Stomach (tissue), 19 donors: ENCODE data around the gene FKBP9. TPM values are rescaled to one million over a fixed set of nuclear protein-coding genes. Genes with fewer than 3 reads are reported as not detected.

ENCODE experiments used
- DNase-seq, 2 donors: peaks; one replicate each; pipeline versions ENCODE4 v3.0.0 to v3.0.0-alpha.2; 2013 to 2019
- H3K27ac ChIP-seq, 5 donors: fragments of 200-600 bp in 4 of 5; sonication (generic) in 4 of 5; one replicate each; pipeline ENCODE4 v1.5.1; 2013 to 2019; ENCODE audit warnings: mild to moderate bottlenecking in 1 of 5, moderate library complexity in 1 of 5
- H3K27me3 ChIP-seq, 3 donors: fragments of 200-600 bp; sonication (generic); one replicate each; pipeline ENCODE4 v1.5.1; 2017 to 2019; ENCODE audit warnings: mixed run types in 1 of 3
- H3K36me3 ChIP-seq, 4 donors: fragments of 200-600 bp; sonication (generic); 1 replicate in 3 of 4; 2 replicates in 1 of 4; pipeline ENCODE4 v1.5.1; 2016 to 2019
- H3K4me1 ChIP-seq, 4 donors: fragments of 200-600 bp; sonication (generic); one replicate each; pipeline ENCODE4 v1.5.1; 2016 to 2019
- H3K4me3 ChIP-seq, 4 donors: fragments of 200-600 bp; sonication (generic) in 3 of 4; one replicate each; pipeline ENCODE4 v1.5.1; 2016 to 2019; ENCODE audit warnings: mild to moderate bottlenecking in 1 of 4
- H3K9me3 ChIP-seq, 4 donors: fragments of 200-600 bp; sonication (generic); one replicate each; pipeline ENCODE4 v1.5.1; 2016 to 2019
- CTCF ChIP-seq, 7 experiments: fragments of 450-650 bp in 4 of 7; fragments of 200-600 bp in 3 of 7; sonication (generic) in 3 of 7; IDR thresholded peaks; one replicate each; pipeline ENCODE4 v1.5.1; 2016 to 2019; ENCODE audit warnings: antibody characterized with exemption in 7 of 7, control low read depth in 2 of 7, mild to moderate bottlenecking in 1 of 7
- EP300 ChIP-seq: sonication (generic); formaldehyde crosslinking; IDR thresholded peaks from one replicate; pipeline ENCODE4 v1.6.1; 2017; ENCODE audit warnings: antibody characterized with exemption
- POLR2A ChIP-seq, 4 donors: fragments of 450-650 bp; IDR thresholded peaks; one replicate each; pipeline ENCODE4 v1.6.1; 2016; ENCODE audit warnings: antibody characterized with exemption in 4 of 4, control low read depth in 2 of 4, mild to moderate bottlenecking in 1 of 4, moderate library complexity in 1 of 4
- POLR2AphosphoS5 ChIP-seq, 3 donors: sonication (generic); formaldehyde crosslinking; IDR thresholded peaks; one replicate each; pipeline ENCODE4 v1.6.1; 2016; ENCODE audit warnings: antibody characterized with exemption in 3 of 3
- WGBS, 5 donors: extraction: QIAGEN DNeasy Blood & Tissue Kit in 3 of 5; methylation state at CpG; one replicate each; pipeline versions ENCODE4 v1.1.5 to v1.1.7; 2013 to 2018; 5-methylcytosine and 5-hydroxymethylcytosine counted together
- intact Hi-C: fragments of 100-400 bp; cut with DNase I; formaldehyde crosslinking; loops from one replicate; pipeline ENCODE4 v1.15.1; 2023; ENCODE audit warnings: low total_unique reads
- long read RNA-seq, 10 donors: transcript quantifications; one replicate each; lab custom pipeline, GENCODE V29; 2026
- polyA plus RNA-seq, 3 donors: library from polyadenylated mRNA; stranded (reverse); fragments of 200-250 nt; gene quantifications; one replicate each; pipeline ENCODE4 v1.2.3, GENCODE V29; 2013
- total RNA-seq, 5 donors: library from RNA; depleted of rRNA; stranded (reverse); fragments of >200 nt; gene quantifications; one replicate each; pipeline versions ENCODE4 v1.1.0 to v1.2.3, GENCODE V29; 2014 to 2016
- donor health status: healthy with polysubstance abuse.
- donor health status: Bipolar disorder and iron deficiency.
- donor health status: healthy.

FKBP9 gene
- total RNA-seq (100 to 1,000 TPM; 120 to 869 (median 168) TPM), polyA plus RNA-seq (10 to 100 TPM; 11.3 to 22.8 (median 18.2) TPM)
- long read RNA-seq, donor 1, transcript FKBP9-201 (10 exons, 3,462 nt) = major isoform, 5 of 86 reads
- long read RNA-seq, donor 1, partial matches to known transcripts = 81 of 86 reads
- long read RNA-seq, donor 1, other reads (novel, unspliced or antisense) = 0 of 86 reads
- long read RNA-seq, donor 2, transcript FKBP9-201 (10 exons, 3,462 nt) = major isoform, 18 of 37 reads
- long read RNA-seq, donor 2, partial matches to known transcripts = 16 of 37 reads
- long read RNA-seq, donor 2, other reads (novel, unspliced or antisense) = 0 of 37 reads
- long read RNA-seq, donor 3, transcript FKBP9-201 (10 exons, 3,462 nt) = major isoform, 11 of 11 reads
- long read RNA-seq, donor 3, partial matches to known transcripts = 0 of 11 reads
- long read RNA-seq, donor 3, other reads (novel, unspliced or antisense) = 0 of 11 reads
- long read RNA-seq, donor 4, partial matches to known transcripts = 0 of 3 reads
- long read RNA-seq, donor 4, other reads (novel, unspliced or antisense) = 0 of 3 reads
- long read RNA-seq, donor 5, transcript FKBP9-201 (10 exons, 3,462 nt) = major isoform, 39 of 51 reads
- long read RNA-seq, donor 5, partial matches to known transcripts = 12 of 51 reads
- long read RNA-seq, donor 5, other reads (novel, unspliced or antisense) = 0 of 51 reads
- long read RNA-seq, donor 6, transcript FKBP9-201 (10 exons, 3,462 nt) = major isoform, 48 of 305 reads
- long read RNA-seq, donor 6, partial matches to known transcripts = 256 of 305 reads
- long read RNA-seq, donor 6, other reads (novel, unspliced or antisense) = 0 of 305 reads
- long read RNA-seq, donor 7, transcript FKBP9-201 (10 exons, 3,462 nt) = major isoform, 21 of 33 reads
- long read RNA-seq, donor 7, partial matches to known transcripts = 11 of 33 reads
- long read RNA-seq, donor 7, other reads (novel, unspliced or antisense) = 0 of 33 reads
- long read RNA-seq, donor 8, transcript FKBP9-201 (10 exons, 3,462 nt) = major isoform, 30 of 45 reads
- long read RNA-seq, donor 8, partial matches to known transcripts = 14 of 45 reads
- long read RNA-seq, donor 8, other reads (novel, unspliced or antisense) = 0 of 45 reads
- long read RNA-seq, donor 9, transcript FKBP9-201 (10 exons, 3,462 nt) = major isoform, 12 of 19 reads
- long read RNA-seq, donor 9, partial matches to known transcripts = 7 of 19 reads
- long read RNA-seq, donor 9, other reads (novel, unspliced or antisense) = 0 of 19 reads
- long read RNA-seq, donor 10, transcript FKBP9-201 (10 exons, 3,462 nt) = major isoform, 6 of 17 reads
- long read RNA-seq, donor 10, partial matches to known transcripts = 0 of 17 reads
- long read RNA-seq, donor 10, other reads (novel, unspliced or antisense) = 11 of 17 reads

- 1 to 2% (median 2%) methylated on average over 44 to 91 of the region's 91 CpGs for WGBS, 5 donors
- TF ChIP-seq POLR2AphosphoS5 (IDR thresholded peaks at IDR 0.05) (peak; percentile 24 to 82 (median 63)), EP300 (no peak)
- H3K4me3 ChIP-seq = peak within 1 kb of the TSS; percentile 78 to 95 (median 89)
- no peaks in the 10 kb centered on the region for H3K27me3 ChIP-seq
- intact Hi-C loops = no loop called here
- no peaks in the 10 kb centered on the region for H3K9me3 ChIP-seq
- H3K27ac ChIP-seq = peak within 1 kb of the TSS; percentile 90 to 94 (median 93)
- DNase-seq = peak; percentile 93 to 97
- H3K36me3 ChIP-seq = no peaks in the 10 kb centered on the region
- peaks cover 5 to 20% (median 17%) of the 10 kb centered on the region in 4 donors for H3K4me1 ChIP-seq
These were observed at the start of gene FKBP9 for GRCh38 chr7:32957326-32958045. FKBP9 (plus strand) TSS chr7:32957440; CDS start chr7:32957574, 134 bp downstream.

- 79 to 97% (median 90%) methylated on average over 1 of the region's 1 CpG for WGBS, 5 donors
- H3K9me3 ChIP-seq = no peaks in the 10 kb centered on the region
- H3K4me1 ChIP-seq = peaks cover 0 to 7% (median 0%) of the 10 kb centered on the region in 4 donors
- TF ChIP-seq POLR2A (IDR thresholded peaks at IDR 0.05) (no peak), POLR2AphosphoS5 (IDR thresholded peaks at IDR 0.05) (no peak), EP300 (no peak), CTCF (IDR thresholded peaks at IDR 0.05) (no peak)
- peaks cover 4 to 16% (median 11%) of the 10 kb centered on the region in 4 donors for H3K36me3 ChIP-seq
- H3K4me3 ChIP-seq = no peak overlapping the region
- intact Hi-C loops = no loop called here
- DNase-seq = no peak
- H3K27ac ChIP-seq = no peak overlapping the region
- no peaks in the 10 kb centered on the region for H3K27me3 ChIP-seq
These were observed 47.0 kb upstream of the FKBP9 start for GRCh38 chr7:32910195-32910594.

GRCh38 chr7:32914184-32914583, 43.1 kb upstream of the FKBP9 start:
- Histone ChIP-seq H3K36me3 (peaks cover 15 to 56% (median 47%) of the 10 kb centered on the region in 4 donors), H3K27me3 (no peaks in the 10 kb centered on the region), H3K27ac (no peak overlapping the region), H3K9me3 (no peaks in the 10 kb centered on the region), H3K4me1 (no peaks in the 10 kb centered on the region), H3K4me3 (no peak overlapping the region)
- no peak for DNase-seq
- WGBS, 5 donors = 76 to 93% (median 84%) methylated on average over 1 of the region's 1 CpG
- intact Hi-C loops = no loop called here
- TF ChIP-seq POLR2AphosphoS5 (IDR thresholded peaks at IDR 0.05) (no peak), CTCF (IDR thresholded peaks at IDR 0.05) (no peak), POLR2A (IDR thresholded peaks at IDR 0.05) (no peak), EP300 (no peak)

GRCh38 chr7:32915041-32915536, 42.2 kb upstream of the FKBP9 start:
- H3K4me1 ChIP-seq = no peaks in the 10 kb centered on the region
- no peaks in the 10 kb centered on the region for H3K27me3 ChIP-seq
- peaks cover 19 to 64% (median 55%) of the 10 kb centered on the region in 4 donors for H3K36me3 ChIP-seq
- WGBS, 5 donors = 91 to 98% (median 96%) methylated on average over 5 of the region's 5 CpGs
- H3K9me3 ChIP-seq = no peaks in the 10 kb centered on the region
- no peak overlapping the region for H3K4me3 ChIP-seq
- DNase-seq = no peak
- H3K27ac ChIP-seq = no peak overlapping the region
- intact Hi-C loops = no loop called here
- TF ChIP-seq CTCF (IDR thresholded peaks at IDR 0.05) (no peak), POLR2AphosphoS5 (IDR thresholded peaks at IDR 0.05) (no peak), EP300 (no peak), POLR2A (IDR thresholded peaks at IDR 0.05) (no peak)
